Measurements from ENCODE around the gene RNF19B. TPM values are rescaled to one million over a fixed set of nuclear protein-coding genes. Genes with fewer than 3 reads are reported as not detected.

The RNF19B gene
- polyA plus RNA-seq, 2 of the 4 experiments (the other 2 are of a cell fraction): 9.9 to 22.6 TPM

GRCh38 chr1:32983020-32983419 is 18.4 kb upstream of the RNF19B start:
- Histone ChIP-seq H3K4me3 (no peak overlapping the region), H3K9me3 (no peaks in the 10 kb centered on the region), H3K4me1 (peaks cover 24% of the 10 kb centered on the region), H3K4me2 (no peak overlapping the region), H3K27ac (peak overlapping the region; percentile 84 to 87; a peak in 4 of 6 replicates)
- POLR2A ChIA-PET: no interaction called here
- no peak for TF ChIP-seq HEYL (CRISPR knock-in tag; IDR thresholded peaks at IDR 0.05)
- no peak for FAIRE-seq
- 86% methylated on average over 3 of the region's 3 CpGs for WGBS (ENCODE audit: missing lambda C conversion rate)
- no peak for DNase-seq (ENCODE audit: low read depth in 1 of 2, low spot score in 1 of 2)
- CTCF ChIA-PET: interaction anchor here (1.6 kb wide), 1 partner anchor 24 kb away, joined by 6 read pairs; no protein-coding TSS in a partner anchor
- ATAC-seq: no peak

- Histone ChIP-seq H3K4me1 (peaks cover 24% of the 10 kb centered on the region), H3K4me2 (peak overlapping the region; percentile 80), H3K4me3 (no peak overlapping the region), H3K27ac (peak overlapping the region; percentile 84 to 87), H3K9me3 (no peaks in the 10 kb centered on the region)
- CTCF ChIA-PET: interaction anchor here (0.9 to 1.7 kb wide), 5 partner anchors 11 to 48 kb away, joined by 3 to 7 read pairs (median 4); no protein-coding TSS in a partner anchor
- peak; percentile 64; the same call in 1 of the 2 replicates for TF ChIP-seq RCOR1 (IDR thresholded peaks at IDR 0.05; ENCODE audit: low read depth, low read length)
- TF ChIP-seq ATOH8 (CRISPR knock-in tag; IDR thresholded peaks at IDR 0.05; ENCODE audit: low read depth): no peak
- no peak for TF ChIP-seq HES2 (IDR thresholded peaks at IDR 0.05)
- TF ChIP-seq CHD4 (IDR thresholded peaks at IDR 0.05; ENCODE audit: borderline replicate concordance): 0 out of 2 replicates have a peak, but pooled peaks have one; percentile 69
- TF ChIP-seq RFX5 (IDR thresholded peaks at IDR 0.05): 0 out of 2 replicates have a peak, but pooled peaks have one; percentile 59
- peak; percentile 77; the same call in 1 of the 2 replicates for TF ChIP-seq KDM1A (IDR thresholded peaks at IDR 0.05; ENCODE audit: low read depth)
- 0 out of 3 replicates have a peak, but pooled peaks have one; percentile 21 for TF ChIP-seq BCL3 (IDR thresholded peaks at IDR 0.05)
- peak; percentile 3 for TF ChIP-seq MAFK (IDR thresholded peaks at IDR 0.05; ENCODE audit: partially characterized antibody)
- TF ChIP-seq HOXB13 (CRISPR knock-in tag; IDR thresholded peaks at IDR 0.05; ENCODE audit: low read depth): no peak
- 0 out of 2 replicates have a peak, but pooled peaks have one; percentile 32 for TF ChIP-seq MAX (IDR thresholded peaks at IDR 0.05)
- TF ChIP-seq SMC3 (IDR thresholded peaks at IDR 0.05): 0 out of 3 replicates have a peak, but pooled peaks have one; percentile 8
- TF ChIP-seq CEBPB (IDR thresholded peaks at IDR 0.05): no peak
- TF ChIP-seq HOXA7 (CRISPR knock-in tag; IDR thresholded peaks at IDR 0.05): no peak
- peak; percentile 19; the same call in 1 of the 2 replicates for TF ChIP-seq POLR2A (IDR thresholded peaks at IDR 0.05; ENCODE audit: low read length)
- TF ChIP-seq JUN (IDR thresholded peaks at IDR 0.05): peak in 1 of 2 experiments; percentile 54; a peak in 1 of 5 replicates
- TF ChIP-seq E2F6 (IDR thresholded peaks at IDR 0.05; ENCODE audit: borderline replicate concordance, low read depth): no peak
- TF ChIP-seq ESRRA (IDR thresholded peaks at IDR 0.05; ENCODE audit: borderline replicate concordance, low read length): no peak
- no peak for TF ChIP-seq HMGXB4 (CRISPR knock-in tag; IDR thresholded peaks at IDR 0.05; ENCODE audit: borderline replicate concordance)
- no peak for TF ChIP-seq FOSL2 (IDR thresholded peaks at IDR 0.05)
- TF ChIP-seq FOSL2 (CRISPR knock-in tag; IDR thresholded peaks at IDR 0.05): peak; percentile 77
- 0 out of 2 replicates have a peak, but pooled peaks have one; percentile 35 for TF ChIP-seq RARB (CRISPR knock-in tag; IDR thresholded peaks at IDR 0.05)
- TF ChIP-seq HDAC2 (IDR thresholded peaks at IDR 0.05): peak; percentile 71; the same call in 1 of the 2 replicates
- 0 out of 2 replicates have a peak, but pooled peaks have one; percentile 49 for TF ChIP-seq FOSB (CRISPR knock-in tag; IDR thresholded peaks at IDR 0.05)
- DNase-seq (ENCODE audit: low read depth in 1 of 2, low spot score in 1 of 2) (peak; percentile 72 to 91), FAIRE-seq (no peak), ATAC-seq (peak; percentile 97 to 98)
- WGBS (ENCODE audit: missing lambda C conversion rate): 3% methylated on average over 6 of the region's 8 CpGs
- POLR2A ChIA-PET: interaction anchor here (0.6 to 2.0 kb wide), 6 partner anchors 9 to 47 kb away, joined by 3 to 28 read pairs (median 4); partner anchors contain the start of gene RNF19B
These were observed 16.6 kb upstream of the RNF19B start for GRCh38 chr1:32981003-32981901.
